ENCODE data around the gene CENPVL1.
"Not testable (repeated sequence)": the region's sequence is repeated elsewhere in the genome, so short reads cannot be mapped to it uniquely, and the experiment has no call there.

The CENPVL1 gene

DNA sequence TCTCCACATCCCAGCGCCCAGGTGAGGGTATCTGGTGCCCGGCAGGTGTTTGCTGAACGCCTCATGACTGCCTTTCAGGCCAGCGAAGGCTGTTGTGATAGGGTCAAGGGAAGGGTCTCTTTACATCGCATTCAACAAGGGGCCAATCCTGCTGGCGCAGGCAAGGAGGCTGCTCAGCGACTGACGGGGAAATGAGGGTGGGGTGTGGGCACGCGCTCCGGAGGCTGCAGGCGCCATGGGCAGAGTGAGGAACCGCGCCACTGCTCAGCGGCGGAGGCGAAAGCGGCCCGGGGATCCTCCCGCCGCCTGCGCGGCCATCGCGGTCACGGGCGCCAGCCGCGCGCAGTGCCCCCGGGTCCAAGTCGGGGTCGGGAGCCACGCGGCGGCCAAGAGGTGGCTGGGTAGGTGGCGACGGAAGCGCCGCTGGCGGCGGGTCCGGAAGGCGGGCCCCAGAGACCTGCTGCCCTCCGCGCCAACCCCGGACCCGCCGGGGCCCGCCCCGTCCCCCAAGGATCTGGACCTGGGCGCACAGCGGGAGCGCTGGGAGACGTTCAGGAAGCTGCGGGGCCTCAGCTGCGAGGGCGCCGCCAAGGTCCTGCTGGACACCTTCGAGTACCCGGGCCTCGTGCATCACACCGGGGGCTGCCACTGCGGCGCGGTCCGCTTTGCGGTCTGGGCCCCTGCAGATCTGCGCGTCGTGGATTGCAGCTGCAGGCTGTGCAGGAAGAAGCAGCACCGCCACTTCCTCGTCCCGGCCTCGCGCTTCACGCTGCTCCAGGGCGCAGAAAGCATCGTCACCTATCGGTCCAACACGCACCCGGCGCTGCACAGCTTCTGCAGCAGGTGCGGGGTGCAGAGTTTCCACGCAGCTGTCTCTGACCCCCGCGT, at the start of gene CENPVL1:
Gene CENPVL1, plus strand, starts transcription at position 236 of the 888 bp plus-strand sequence. Its CDS starts 0 bp downstream, at position 236.
- DNase-seq, result not testable (repeated sequence)

DNA sequence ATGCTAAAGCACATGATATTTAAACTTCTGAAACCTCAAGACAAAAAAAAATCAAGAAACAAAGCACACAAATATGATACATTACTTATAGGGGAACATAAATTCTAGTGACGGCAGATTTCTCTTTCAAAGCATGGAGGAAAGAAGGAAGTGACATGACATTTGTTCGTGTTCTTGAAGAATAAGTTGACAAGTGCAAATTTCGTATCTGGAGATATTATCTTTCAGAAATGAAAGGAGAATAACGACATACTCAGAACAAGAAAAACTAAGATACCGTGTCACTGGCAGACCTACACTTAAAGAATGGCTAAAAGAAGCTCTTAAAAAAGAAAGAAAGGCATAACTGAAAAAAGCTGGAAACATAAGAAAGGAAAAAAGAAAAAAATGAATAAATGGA, 44.3 kb upstream of the CENPVL1 start:
- no peak for DNase-seq

DNA sequence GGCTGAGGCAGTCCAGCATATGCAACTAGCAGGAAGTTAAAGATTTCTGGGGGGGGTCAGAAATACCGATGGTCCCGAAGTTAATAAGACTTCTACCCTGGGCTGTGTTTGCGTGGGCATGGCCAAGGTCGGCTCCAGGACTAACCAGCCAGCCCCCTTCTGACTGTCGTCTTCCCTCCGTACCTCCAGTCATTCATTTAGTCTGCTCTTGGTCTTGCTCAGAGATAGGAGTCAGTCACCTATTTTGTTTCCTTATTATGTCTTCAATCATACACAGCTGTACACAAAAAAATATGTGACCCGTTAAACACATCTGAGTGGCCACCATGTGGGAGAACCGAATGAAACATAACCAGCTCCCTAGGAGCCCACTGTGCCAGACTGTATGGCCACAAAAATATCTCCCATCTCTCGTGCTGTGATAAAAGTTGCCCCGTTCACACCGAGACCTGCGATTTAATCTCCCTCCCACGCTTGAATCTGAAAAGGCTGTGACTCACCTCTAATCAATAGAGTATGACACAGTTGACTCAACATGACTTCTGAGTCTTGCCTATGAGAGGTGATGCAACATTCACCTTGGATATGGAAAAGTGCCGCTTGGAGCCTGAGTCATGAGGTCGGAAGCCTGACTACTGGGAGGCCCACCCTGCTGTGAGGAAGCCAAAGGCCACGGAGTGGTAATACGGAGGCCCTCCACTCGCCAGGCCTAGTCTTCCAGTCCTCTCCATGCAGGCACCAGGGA, 30.5 kb upstream of the CENPVL1 start:
- not testable (repeated sequence) for DNase-seq

- not testable (repeated sequence) for DNase-seq
Observed at GRCh38 chrX:51681808-51682719, 28.2 kb upstream of the CENPVL1 start.

GRCh38 chrX:51682720-51683062, 27.6 kb upstream of the CENPVL1 start, which contains the start of gene CENPVL2:
Gene CENPVL2, minus strand, starts transcription at chrX:51682831. Its CDS starts 0 bp downstream, at chrX:51682831.
- DNase-seq, result not testable (repeated sequence)

- no peak for DNase-seq
Observed at GRCh38 chrX:51694254-51694653, 16.1 kb upstream of the CENPVL1 start.

- no peak for DNase-seq
Observed at GRCh38 chrX:51697397-51697796, 12.9 kb upstream of the CENPVL1 start.

DNA sequence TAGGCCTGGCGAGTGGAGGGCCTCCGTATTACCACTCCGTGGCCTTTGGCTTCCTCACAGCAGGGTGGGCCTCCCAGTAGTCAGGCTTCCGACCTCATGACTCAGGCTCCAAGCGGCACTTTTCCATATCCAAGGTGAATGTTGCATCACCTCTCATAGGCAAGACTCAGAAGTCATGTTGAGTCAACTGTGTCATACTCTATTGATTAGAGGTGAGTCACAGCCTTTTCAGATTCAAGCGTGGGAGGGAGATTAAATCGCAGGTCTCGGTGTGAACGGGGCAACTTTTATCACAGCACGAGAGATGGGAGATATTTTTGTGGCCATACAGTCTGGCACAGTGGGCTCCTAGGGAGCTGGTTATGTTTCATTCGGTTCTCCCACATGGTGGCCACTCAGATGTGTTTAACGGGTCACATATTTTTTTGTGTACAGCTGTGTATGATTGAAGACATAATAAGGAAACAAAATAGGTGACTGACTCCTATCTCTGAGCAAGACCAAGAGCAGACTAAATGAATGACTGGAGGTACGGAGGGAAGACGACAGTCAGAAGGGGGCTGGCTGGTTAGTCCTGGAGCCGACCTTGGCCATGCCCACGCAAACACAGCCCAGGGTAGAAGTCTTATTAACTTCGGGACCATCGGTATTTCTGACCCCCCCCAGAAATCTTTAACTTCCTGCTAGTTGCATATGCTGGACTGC, 2.8 kb downstream of the CENPVL1 start:
- DNase-seq, result not testable (repeated sequence)

GRCh38 chrX:51728202-51728601, 17.9 kb downstream of the CENPVL1 start:
- DNase-seq, result no peak

DNA sequence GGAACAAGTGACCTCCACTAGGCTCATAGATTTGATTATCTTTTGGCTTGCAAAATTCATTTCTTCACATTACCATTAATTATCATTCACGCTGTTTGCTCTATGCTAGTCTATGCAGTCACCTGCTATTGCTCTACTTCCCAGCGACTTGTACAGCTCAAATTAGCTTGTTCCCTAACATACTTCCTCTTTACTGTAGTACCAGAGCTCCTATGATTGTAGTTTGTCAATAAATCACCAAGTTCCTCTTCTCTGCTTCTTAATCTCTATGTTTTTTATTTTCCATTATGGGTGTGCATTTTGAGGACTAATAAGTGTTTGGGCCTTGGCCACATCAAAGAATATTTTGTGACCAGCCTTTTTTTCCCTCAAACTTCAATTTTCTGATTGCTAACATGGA, 26.8 kb downstream of the CENPVL1 start:
- DNase-seq, result no peak

DNA sequence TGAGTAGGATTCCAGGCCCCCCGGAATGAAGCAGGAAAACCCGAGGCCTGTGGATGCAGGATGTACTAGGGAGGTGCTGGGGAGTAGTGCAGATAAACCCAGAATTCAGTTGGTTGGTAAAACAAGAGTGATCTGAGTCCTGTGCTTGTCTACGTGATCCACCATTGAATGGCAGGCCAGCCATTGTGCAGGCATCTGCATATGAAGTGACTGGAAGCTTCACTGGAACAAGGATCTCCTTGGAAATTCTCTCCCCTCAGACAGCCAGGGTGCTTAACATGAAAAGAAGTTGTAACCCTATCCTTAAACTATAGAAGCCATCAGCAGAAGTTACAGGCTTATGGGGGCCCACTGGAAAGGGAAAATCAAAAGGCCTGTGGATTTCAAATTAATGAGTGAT, 32.3 kb downstream of the CENPVL1 start:
- no peak for DNase-seq

- peak; percentile 79 for DNase-seq
Observed at GRCh38 chrX:51743179-51743957, 33.1 kb downstream of the CENPVL1 start, which contains the start of gene GSPT2. Gene GSPT2, plus strand, starts transcription at chrX:51743442. Its CDS starts 185 bp downstream, at chrX:51743627.

DNA sequence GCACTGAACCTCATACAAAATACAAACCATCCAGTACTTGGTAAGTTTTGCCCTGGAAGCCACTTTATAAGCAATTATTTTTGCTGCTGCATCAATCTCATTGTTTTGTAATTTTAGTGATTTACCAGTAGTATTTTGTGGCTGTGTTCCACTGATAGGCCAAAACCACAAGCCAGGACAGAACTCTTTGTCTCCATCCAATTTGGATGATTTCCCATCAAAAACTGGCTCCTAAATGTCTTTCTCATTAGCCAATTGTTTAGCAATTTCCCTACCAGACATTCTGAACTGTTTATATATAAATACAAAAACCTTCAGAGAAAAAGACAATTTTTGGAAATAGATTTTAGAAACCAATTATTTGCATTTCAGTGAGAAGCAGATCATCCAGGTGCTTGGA, 37.4 kb downstream of the CENPVL1 start:
- DNase-seq, result no peak

DNA sequence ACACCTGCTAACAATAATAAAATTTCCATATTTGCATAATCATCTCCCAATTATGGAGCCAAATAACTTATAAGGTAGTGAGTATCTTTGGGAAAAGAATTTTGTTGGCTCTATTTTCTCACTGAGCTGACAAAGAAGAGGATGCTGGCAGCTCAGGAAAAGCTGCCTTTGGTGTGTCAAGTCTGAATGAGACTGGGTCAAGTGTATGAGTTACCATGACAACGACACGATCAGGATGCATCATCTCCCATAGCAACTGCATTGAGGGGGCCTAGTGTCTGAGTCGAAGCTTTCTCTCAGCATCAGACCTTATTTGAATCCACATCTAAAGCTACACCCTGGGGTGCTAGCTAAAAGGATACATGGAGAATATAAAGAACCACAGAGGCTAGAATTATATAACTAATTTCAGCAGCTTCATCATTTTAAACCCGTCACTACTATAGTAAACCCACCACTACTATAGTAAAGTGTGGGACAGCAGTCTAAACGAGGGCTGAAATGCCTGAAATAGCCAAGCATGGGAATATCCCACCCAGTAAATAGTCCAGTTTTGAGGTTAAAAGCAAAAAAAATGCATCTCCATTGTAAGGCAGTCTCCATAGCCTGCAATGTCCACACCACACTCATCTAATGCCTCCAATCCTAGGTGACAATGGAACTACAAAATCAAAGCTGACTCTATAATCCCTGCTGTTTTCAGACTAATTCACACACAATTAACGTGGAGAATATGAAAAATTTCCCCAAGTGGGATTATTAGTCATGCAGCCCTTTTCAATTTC, 48.9 kb downstream of the CENPVL1 start:
- DNase-seq, result no peak

GRCh38 chrX:51760657-51761056, 50.3 kb downstream of the CENPVL1 start:
- DNase-seq, result no peak

Data from right forelimb (tissue), 1 donor.